Common myeloid progenitor, CD34-positive (primary cell): ENCODE results near the gene IL4R.
"Not testable (repeated sequence)": the region's sequence is repeated elsewhere in the genome, so short reads cannot be mapped to it uniquely, and the experiment has no call there.

Source experiments
- CTCF ChIA-PET: fragments of 350-600 bp; sonication (Branson Sonifier 250); formaldehyde crosslinking; loops from one replicate; lab custom pipeline; 2021; ENCODE audit warnings: antibody characterized with exemption; lab: Charles Lee
- POLR2A ChIA-PET: fragments of 350-600 bp; sonication (Branson Sonifier 250); formaldehyde crosslinking; loops from one replicate; lab custom pipeline; 2021; ENCODE audit warnings: antibody characterized with exemption; lab: Charles Lee
- DNase-seq, 3 donors: peaks; one replicate each; pipeline versions ENCODE4 v3.0.0 to v3.0.0-alpha.2; 2013
- H3K27ac ChIP-seq, 2 experiments: 1 replicate in 1 of 2; 2 replicates in 1 of 2; pipeline ENCODE4 v1.7.0; 2013; ENCODE audit warnings: inconsistent platforms in 2 of 2, low read length in 2 of 2, mild to moderate bottlenecking in 2 of 2, low read depth in 1 of 2, moderate library complexity in 1 of 2; ENCODE audit not compliant: severe bottlenecking in 2 of 2, insufficient read depth in 1 of 2, poor library complexity in 1 of 2
- H3K27me3 ChIP-seq, 5 experiments: replicated peaks in 2 of 5; 1 replicate in 3 of 5; 2 replicates in 2 of 5; pipeline versions ENCODE4 v1.6.1 to v1.7.0; 2013; ENCODE audit warnings: low read length in 4 of 5, mild to moderate bottlenecking in 2 of 5, moderate library complexity in 2 of 5, inconsistent platforms in 1 of 5; ENCODE audit not compliant: insufficient read depth in 5 of 5, control insufficient read depth in 4 of 5
- H3K36me3 ChIP-seq, 4 experiments: 1 replicate in 2 of 4; 2 replicates in 2 of 4; pipeline versions ENCODE4 v1.6.1 to v1.7.0; 2013; ENCODE audit warnings: low read length in 3 of 4, control low read depth in 1 of 4, mild to moderate bottlenecking in 1 of 4; ENCODE audit not compliant: control insufficient read depth in 4 of 4, insufficient read depth in 4 of 4
- H3K4me1 ChIP-seq, 4 experiments: 1 replicate in 3 of 4; 2 replicates in 1 of 4; pipeline versions ENCODE4 v1.6.1 to v1.7.1; 2013; ENCODE audit warnings: low read length in 3 of 4, mild to moderate bottlenecking in 3 of 4, control low read depth in 1 of 4, inconsistent platforms in 1 of 4, moderate library complexity in 1 of 4; ENCODE audit not compliant: control insufficient read depth in 4 of 4, insufficient read depth in 4 of 4; ENCODE audit errors: control extremely low read depth in 1 of 4
- H3K4me3 ChIP-seq, 7 experiments: 1 replicate in 4 of 7; 2 replicates in 3 of 7; pipeline versions ENCODE4 v1.5.1 to v1.7.0; 2013; ENCODE audit warnings: mild to moderate bottlenecking in 7 of 7, low read length in 6 of 7, moderate library complexity in 6 of 7, inconsistent platforms in 2 of 7, low read depth in 2 of 7, control low read depth in 1 of 7; ENCODE audit not compliant: insufficient read depth in 4 of 7, control insufficient read depth in 1 of 7; ENCODE audit errors: extremely low read depth in 1 of 7
- H3K9me3 ChIP-seq, 5 experiments: 1 replicate in 4 of 5; 2 replicates in 1 of 5; pipeline versions ENCODE4 v1.6.1 to v1.7.1; 2013; ENCODE audit warnings: low read length in 4 of 5, mild to moderate bottlenecking in 2 of 5, inconsistent platforms in 1 of 5, low read depth in 1 of 5, moderate library complexity in 1 of 5; ENCODE audit not compliant: control insufficient read depth in 4 of 5, insufficient read depth in 2 of 5; ENCODE audit errors: control extremely low read depth in 1 of 5
- WGBS: methylation state at CpG from one replicate; pipeline ENCODE4 v1.1.5; 2013; ENCODE audit not compliant: insufficient coverage; 5-methylcytosine and 5-hydroxymethylcytosine counted together

The IL4R gene

GRCh38 chr16:27287051-27287811 is 26.5 kb upstream of the IL4R start:
- ChIA-PET POLR2A (no interaction called here), CTCF (no interaction called here)
- no peaks in the 10 kb centered on the region for H3K27me3 ChIP-seq
- 99% methylated on average over 8 of the region's 8 CpGs for WGBS
- H3K9me3 ChIP-seq = no peaks in the 10 kb centered on the region
- no peak for DNase-seq
- H3K36me3 ChIP-seq = no peaks in the 10 kb centered on the region
- H3K4me3 ChIP-seq = no peak overlapping the region
- H3K27ac ChIP-seq = no peak overlapping the region
- H3K4me1 ChIP-seq = peaks cover 0 to 10% (median 6%) of the 10 kb centered on the region in 4 experiments

DNA sequence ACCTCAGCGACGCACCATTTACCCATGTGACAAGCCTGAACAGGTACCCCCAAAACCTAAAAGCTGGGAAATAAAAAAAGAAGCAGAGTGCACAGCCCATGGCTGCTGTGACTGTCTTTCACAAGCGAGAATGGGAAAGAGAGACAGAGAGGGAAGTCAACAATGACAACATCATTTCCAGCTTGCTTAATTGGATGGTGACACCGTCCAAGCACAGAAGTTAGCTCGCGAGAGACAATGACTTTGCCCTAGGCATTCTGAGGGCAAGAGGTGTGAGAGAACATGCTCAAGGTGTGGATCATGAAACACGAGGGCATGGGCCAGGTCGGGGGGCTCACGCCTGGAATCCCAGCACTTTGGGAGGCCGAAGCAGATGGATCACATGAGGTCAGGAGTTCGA is 25.9 kb upstream of the IL4R start:
- H3K36me3 ChIP-seq = no peaks in the 10 kb centered on the region
- WGBS = 97% methylated on average over 9 of the region's 11 CpGs
- POLR2A ChIA-PET = no interaction called here
- H3K9me3 ChIP-seq = no peaks in the 10 kb centered on the region
- no peak overlapping the region for H3K27ac ChIP-seq
- no peak for DNase-seq
- CTCF ChIA-PET = no interaction called here
- H3K4me3 ChIP-seq = no peak overlapping the region
- no peaks in the 10 kb centered on the region for H3K27me3 ChIP-seq
- H3K4me1 ChIP-seq = peaks cover 0 to 10% (median 6%) of the 10 kb centered on the region in 4 experiments

DNA sequence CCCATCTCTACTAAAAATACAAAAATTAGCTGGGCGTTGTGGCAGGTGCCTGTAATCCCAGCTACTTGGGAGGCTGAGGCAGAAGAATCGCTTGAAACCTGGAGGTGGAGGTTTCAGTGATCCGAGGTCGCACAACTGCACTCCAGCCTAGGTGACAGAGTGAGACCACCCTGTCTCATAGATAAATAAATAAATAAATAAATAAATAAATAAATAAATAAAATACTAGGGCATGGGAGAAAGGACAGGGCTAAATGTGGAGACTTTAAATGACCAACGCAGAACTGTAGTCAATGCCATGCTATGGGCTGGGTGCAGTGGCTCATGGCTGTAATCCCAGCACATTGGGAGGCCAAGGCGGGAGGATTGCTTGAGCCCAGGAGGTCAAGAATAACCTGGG is 25.5 kb upstream of the IL4R start:
- H3K36me3 ChIP-seq, POLR2A ChIA-PET, H3K4me3 ChIP-seq, H3K27me3 ChIP-seq, DNase-seq, H3K9me3 ChIP-seq, H3K27ac ChIP-seq, CTCF ChIA-PET: not testable (repeated sequence)
- H3K4me1 ChIP-seq = peaks cover 0 to 10% (median 6%) of the 10 kb centered on the region in 4 experiments
- WGBS = 100% methylated on average over 1 of the region's 6 CpGs

GRCh38 chr16:27289669-27290068 is 24.1 kb upstream of the IL4R start:
- Histone ChIP-seq H3K9me3 (no peaks in the 10 kb centered on the region), H3K4me3 (no peak overlapping the region), H3K4me1 (peaks cover 0 to 10% (median 6%) of the 10 kb centered on the region in 4 experiments), H3K27me3 (no peaks in the 10 kb centered on the region), H3K36me3 (no peaks in the 10 kb centered on the region), H3K27ac (no peak overlapping the region)
- CTCF ChIA-PET = no interaction called here
- WGBS = 98% methylated on average over 4 of the region's 6 CpGs
- POLR2A ChIA-PET = no interaction called here
- no peak for DNase-seq

DNA sequence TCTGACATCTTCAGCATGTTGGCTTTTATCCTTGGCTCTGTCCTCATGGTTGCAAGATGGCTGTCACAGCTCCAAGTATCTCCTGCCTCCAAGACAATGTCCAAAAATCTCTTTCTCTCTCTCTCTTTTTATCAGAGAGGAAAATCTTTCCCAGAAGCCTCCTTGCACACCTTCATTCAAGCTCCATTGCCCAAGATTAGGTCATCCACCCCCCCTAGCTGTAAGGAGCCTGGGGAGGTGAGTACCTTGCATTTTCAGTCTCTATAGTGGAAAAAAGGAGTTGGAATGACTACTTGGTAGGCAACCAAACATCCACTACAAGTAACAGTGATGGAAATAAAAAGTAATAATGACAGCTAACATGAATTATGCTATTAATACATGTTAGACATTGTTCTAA is 23.2 kb upstream of the IL4R start:
- DNase-seq = no peak
- no peaks in the 10 kb centered on the region for H3K27me3 ChIP-seq
- POLR2A ChIA-PET = no interaction called here
- H3K4me3 ChIP-seq = no peak overlapping the region
- H3K9me3 ChIP-seq = no peaks in the 10 kb centered on the region
- CTCF ChIA-PET = no interaction called here
- H3K4me1 ChIP-seq = peaks cover 0 to 10% (median 5%) of the 10 kb centered on the region in 4 experiments
- no peak overlapping the region for H3K27ac ChIP-seq
- no peaks in the 10 kb centered on the region for H3K36me3 ChIP-seq

DNA sequence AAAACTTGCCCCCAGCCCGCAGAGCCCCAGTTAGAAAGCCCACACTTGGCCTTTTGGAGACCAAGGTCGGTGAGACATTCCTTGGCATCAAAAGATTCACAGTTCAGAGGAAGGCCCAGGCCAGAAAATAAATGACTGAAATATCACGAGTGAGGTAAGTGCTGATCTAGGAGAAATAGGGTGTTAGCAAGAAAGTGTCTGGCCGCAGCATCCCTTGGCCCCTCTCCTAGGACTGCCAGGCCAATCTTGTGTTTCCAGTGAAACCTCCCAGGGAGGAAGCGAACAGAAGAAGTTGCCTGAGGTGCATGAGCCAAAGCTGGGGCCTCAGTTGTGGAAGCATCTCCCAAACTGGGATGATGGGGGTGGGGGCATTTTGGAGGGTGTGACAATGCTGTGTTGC is 22.7 kb upstream of the IL4R start:
- H3K36me3 ChIP-seq = no peaks in the 10 kb centered on the region
- ChIA-PET CTCF (no interaction called here), POLR2A (no interaction called here)
- no peak for DNase-seq
- peaks cover 0 to 5% (median 4%) of the 10 kb centered on the region in 4 experiments for H3K4me1 ChIP-seq
- H3K9me3 ChIP-seq = no peaks in the 10 kb centered on the region
- H3K27me3 ChIP-seq = no peaks in the 10 kb centered on the region
- H3K27ac ChIP-seq = no peak overlapping the region
- 100% methylated on average over 4 of the region's 5 CpGs for WGBS
- no peak overlapping the region for H3K4me3 ChIP-seq

- peaks cover 0 to 3% (median under 1%) of the 10 kb centered on the region in 4 experiments for H3K4me1 ChIP-seq
- WGBS = 98% methylated on average over 4 of the region's 4 CpGs
- H3K9me3 ChIP-seq = no peaks in the 10 kb centered on the region
- ChIA-PET CTCF (interaction anchor here (0.6 kb wide), 1 partner anchor 14 kb away, joined by 3 read pairs; no protein-coding TSS in a partner anchor), POLR2A (no interaction called here)
- DNase-seq = no peak
- no peaks in the 10 kb centered on the region for H3K36me3 ChIP-seq
- H3K27me3 ChIP-seq = no peaks in the 10 kb centered on the region
- no peak overlapping the region for H3K27ac ChIP-seq
- H3K4me3 ChIP-seq = no peak overlapping the region
Observed at GRCh38 chr16:27291722-27292240, 22.0 kb upstream of the IL4R start.
